ENCODE results near the gene MEGF11.

MEGF11 gene

DNA sequence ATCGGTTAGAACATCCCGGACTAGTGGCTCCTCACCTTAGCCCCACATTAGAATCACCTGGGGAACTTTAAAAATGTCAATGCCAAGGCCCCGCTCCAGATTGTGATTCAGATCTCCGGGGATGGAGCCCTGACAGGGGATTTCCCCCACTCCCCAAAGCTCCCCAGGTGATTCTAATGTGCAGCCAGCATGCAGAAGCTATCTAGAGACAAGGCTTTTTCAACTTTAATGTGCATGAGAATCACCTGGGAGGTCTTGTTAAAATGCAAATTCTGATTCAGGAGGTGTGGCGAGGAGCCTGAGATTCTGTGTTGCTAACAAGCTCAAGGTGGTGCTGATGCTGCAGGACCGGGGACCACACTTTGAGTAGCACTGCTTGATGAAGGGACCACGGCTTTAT, 227.6 kb downstream of the MEGF11 start:
- Histone ChIP-seq H3K9ac (ENCODE audit: low read length) (no peak overlapping the region), H3K9me3 (ENCODE audit: insufficient read depth, low read length) (no peaks in the 10 kb centered on the region), H3K9me2 (replicated peaks; ENCODE audit: insufficient read depth, low read length) (no peaks in the 10 kb centered on the region), H3K27me3 (ENCODE audit: low read length) (no peaks in the 10 kb centered on the region), H3K79me2 (ENCODE audit: insufficient read depth, low read length) (no peaks in the 10 kb centered on the region), H3K27ac (ENCODE audit: low read depth, low read length) (no peak overlapping the region), H4K20me1 (ENCODE audit: low read depth, low read length) (no peaks in the 10 kb centered on the region), H3F3A (ENCODE audit: insufficient read depth) (no peaks in the 10 kb centered on the region), H3K4me2 (ENCODE audit: low read depth, low read length, poor library complexity, severe bottlenecking) (no peak overlapping the region), H2AFZ (ENCODE audit: low read depth, low read length, severe bottlenecking) (no peak overlapping the region), H3K36me3 (ENCODE audit: low read length) (no peaks in the 10 kb centered on the region), H3K4me3 (ENCODE audit: insufficient read depth, low read length, poor library complexity, severe bottlenecking) (no peak overlapping the region)
- TF ChIP-seq, protein P1, sequence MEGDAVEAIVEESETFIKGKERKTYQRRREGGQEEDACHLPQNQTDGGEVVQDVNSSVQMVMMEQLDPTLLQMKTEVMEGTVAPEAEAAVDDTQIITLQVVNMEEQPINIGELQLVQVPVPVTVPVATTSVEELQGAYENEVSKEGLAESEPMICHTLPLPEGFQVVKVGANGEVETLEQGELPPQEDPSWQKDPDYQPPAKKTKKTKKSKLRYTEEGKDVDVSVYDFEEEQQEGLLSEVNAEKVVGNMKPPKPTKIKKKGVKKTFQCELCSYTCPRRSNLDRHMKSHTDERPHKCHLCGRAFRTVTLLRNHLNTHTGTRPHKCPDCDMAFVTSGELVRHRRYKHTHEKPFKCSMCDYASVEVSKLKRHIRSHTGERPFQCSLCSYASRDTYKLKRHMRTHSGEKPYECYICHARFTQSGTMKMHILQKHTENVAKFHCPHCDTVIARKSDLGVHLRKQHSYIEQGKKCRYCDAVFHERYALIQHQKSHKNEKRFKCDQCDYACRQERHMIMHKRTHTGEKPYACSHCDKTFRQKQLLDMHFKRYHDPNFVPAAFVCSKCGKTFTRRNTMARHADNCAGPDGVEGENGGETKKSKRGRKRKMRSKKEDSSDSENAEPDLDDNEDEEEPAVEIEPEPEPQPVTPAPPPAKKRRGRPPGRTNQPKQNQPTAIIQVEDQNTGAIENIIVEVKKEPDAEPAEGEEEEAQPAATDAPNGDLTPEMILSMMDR (IDR thresholded peaks at IDR 0.05; ENCODE audit: insufficient read depth, low read length, poor library complexity, severe bottlenecking) = no peak
- no peak for TF ChIP-seq EZH2phosphoT487 (conservative IDR thresholded peaks at IDR 0.05; ENCODE audit: low read length)

DNA sequence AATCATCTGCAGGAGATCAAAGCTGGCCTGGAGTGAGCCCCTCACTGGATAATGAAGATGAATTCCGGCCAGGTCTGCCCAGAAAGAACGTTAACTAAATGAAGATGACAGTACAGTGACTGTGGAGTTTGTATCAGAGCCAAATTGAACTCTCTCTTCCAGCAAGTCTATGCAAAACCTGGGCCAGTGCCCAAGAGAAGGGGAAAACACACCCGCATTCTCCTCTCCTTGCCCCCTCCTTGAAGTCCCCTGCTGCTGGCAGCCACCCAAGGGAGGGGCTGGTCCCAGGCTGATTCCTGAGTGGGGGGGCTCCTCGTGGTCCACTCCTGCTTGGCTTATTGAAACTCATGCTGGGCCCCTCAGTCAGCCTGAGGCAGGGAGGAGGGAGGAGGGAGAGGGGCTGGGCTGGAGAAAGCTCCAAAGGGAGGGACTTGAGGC, 228.5 kb downstream of the MEGF11 start:
- H3K4me3 ChIP-seq (ENCODE audit: insufficient read depth, low read length, poor library complexity, severe bottlenecking) = no peak overlapping the region

GRCh38 chr15:66024116-66024515, 229.4 kb downstream of the MEGF11 start:
- Histone ChIP-seq H3K79me2 (ENCODE audit: insufficient read depth, low read length) (no peaks in the 10 kb centered on the region), H3K27ac (ENCODE audit: low read depth, low read length) (no peak overlapping the region), H3K4me3 (ENCODE audit: insufficient read depth, low read length, poor library complexity, severe bottlenecking) (no peak overlapping the region), H4K20me1 (ENCODE audit: low read depth, low read length) (no peaks in the 10 kb centered on the region), H3K36me3 (ENCODE audit: low read length) (no peaks in the 10 kb centered on the region), H3K9me3 (ENCODE audit: insufficient read depth, low read length) (no peaks in the 10 kb centered on the region), H3K4me2 (ENCODE audit: low read depth, low read length, poor library complexity, severe bottlenecking) (no peak overlapping the region), H3F3A (ENCODE audit: insufficient read depth) (no peaks in the 10 kb centered on the region), H3K9ac (ENCODE audit: low read length) (no peak overlapping the region), H3K9me2 (replicated peaks; ENCODE audit: insufficient read depth, low read length) (no peaks in the 10 kb centered on the region), H2AFZ (ENCODE audit: low read depth, low read length, severe bottlenecking) (no peak overlapping the region), H3K27me3 (ENCODE audit: low read length) (no peaks in the 10 kb centered on the region)
- no peak for TF ChIP-seq EZH2phosphoT487 (conservative IDR thresholded peaks at IDR 0.05; ENCODE audit: low read length)
- TF ChIP-seq, protein P1 (IDR thresholded peaks at IDR 0.05; ENCODE audit: insufficient read depth, low read length, poor library complexity, severe bottlenecking) = no peak

More for the DNA sequence above, 228.5 kb downstream of the MEGF11 start:
- no peaks in the 10 kb centered on the region for H3K36me3 ChIP-seq (ENCODE audit: low read length)
- H2AFZ ChIP-seq (ENCODE audit: low read depth, low read length, severe bottlenecking) = no peak overlapping the region
- no peaks in the 10 kb centered on the region for H3F3A ChIP-seq (ENCODE audit: insufficient read depth)
- no peak overlapping the region for H3K27ac ChIP-seq (ENCODE audit: low read depth, low read length)
- H3K9me2 ChIP-seq (replicated peaks; ENCODE audit: insufficient read depth, low read length) = no peaks in the 10 kb centered on the region
- H3K27me3 ChIP-seq (ENCODE audit: low read length) = no peaks in the 10 kb centered on the region
- H4K20me1 ChIP-seq (ENCODE audit: low read depth, low read length) = no peaks in the 10 kb centered on the region
- no peak overlapping the region for H3K4me2 ChIP-seq (ENCODE audit: low read depth, low read length, poor library complexity, severe bottlenecking)
- TF ChIP-seq, protein P1 (IDR thresholded peaks at IDR 0.05; ENCODE audit: insufficient read depth, low read length, poor library complexity, severe bottlenecking) = no peak
- no peak for TF ChIP-seq EZH2phosphoT487 (conservative IDR thresholded peaks at IDR 0.05; ENCODE audit: low read length)
- H3K9me3 ChIP-seq (ENCODE audit: insufficient read depth, low read length) = no peaks in the 10 kb centered on the region
- H3K9ac ChIP-seq (ENCODE audit: low read length) = no peak overlapping the region
- no peaks in the 10 kb centered on the region for H3K79me2 ChIP-seq (ENCODE audit: insufficient read depth, low read length)
